Activated CD8-positive, alpha-beta T cell treated with anti-CD3 and anti-CD28 coated beads, Interleukin-2, amount 10 ng/mL, durations not matched to agents 7 days and 5 days (primary cell): ENCODE measurements around the gene ATXN1. TPM values are rescaled to one million over a fixed set of nuclear protein-coding genes. Genes with fewer than 3 reads are reported as not detected.

Source experiments
- ATAC-seq: fragments of 150-1000 bp; cut with Tn5 transposase; one replicate; pipeline ENCODE4 v1.10.0; 2021; ENCODE audit warnings: moderate library complexity
- CTCF ChIA-PET: fragments of 350-600 bp; sonication (Branson Sonifier 250); formaldehyde crosslinking; loops from one replicate; lab custom pipeline; 2021; ENCODE audit warnings: antibody characterized with exemption; lab: Charles Lee
- POLR2A ChIA-PET: fragments of 350-600 bp; sonication (Branson Sonifier 250); formaldehyde crosslinking; loops from one replicate; lab custom pipeline; 2021; ENCODE audit warnings: antibody characterized with exemption; lab: Charles Lee
- DNase-seq: peaks from one replicate; pipeline ENCODE4 v3.0.0-alpha.2; 2020
- H3K27ac Mint-ChIP-seq: one replicate; pipeline ENCODE4 v1.8.0; 2021; ENCODE audit warnings: mild to moderate bottlenecking, mixed read lengths
- H3K27me3 Mint-ChIP-seq: one replicate; pipeline ENCODE4 v1.8.0; 2021; ENCODE audit warnings: low read depth, mixed read lengths
- H3K36me3 Mint-ChIP-seq: one replicate; pipeline ENCODE4 v1.8.0; 2021; ENCODE audit warnings: low read depth, mixed read lengths
- H3K4me1 Mint-ChIP-seq: one replicate; pipeline ENCODE4 v1.8.0; 2021; ENCODE audit warnings: low read depth, mixed read lengths
- H3K4me3 Mint-ChIP-seq: one replicate; pipeline ENCODE4 v1.8.0; 2021; ENCODE audit warnings: mild to moderate bottlenecking, mixed read lengths
- H3K9me3 Mint-ChIP-seq: one replicate; pipeline ENCODE4 v1.8.0; 2022; ENCODE audit warnings: mixed read lengths; ENCODE audit not compliant: insufficient read depth
- total RNA-seq, 2 experiments: library from RNA; stranded (reverse); gene quantifications; one replicate each; pipeline ENCODE4 v1.2.3, GENCODE V29; 2021

Gene ATXN1
- total RNA-seq, 2 experiments from 2014 or later, result 36.7 to 42.9 TPM

GRCh38 chr6:16319813-16320532, 441.3 kb downstream of the ATXN1 start:
- DNase-seq, result peak; percentile 79
- no peaks in the 10 kb centered on the region for H3K27me3 Mint-ChIP-seq
- H3K27ac Mint-ChIP-seq, result peak overlapping the region; percentile 94
- POLR2A ChIA-PET, result interaction anchor here (0.6 to 1.0 kb wide), 3 partner anchors 28 to 442 kb away, joined by 3 to 6 read pairs (median 4); partner anchors contain the start of gene ATXN1
- peak overlapping the region; percentile 61 for H3K4me3 Mint-ChIP-seq
- peaks cover 20% of the 10 kb centered on the region for H3K36me3 Mint-ChIP-seq
- CTCF ChIA-PET, result interaction anchor here (1.4 to 9.4 kb wide), 8 partner anchors 14 to 645 kb away, joined by 3 to 109 read pairs (median 5); partner anchors contain the start of gene ATXN1
- H3K4me1 Mint-ChIP-seq, result peaks cover 76% of the 10 kb centered on the region
- ATAC-seq, result peak; percentile 79
- no peaks in the 10 kb centered on the region for H3K9me3 Mint-ChIP-seq

DNA sequence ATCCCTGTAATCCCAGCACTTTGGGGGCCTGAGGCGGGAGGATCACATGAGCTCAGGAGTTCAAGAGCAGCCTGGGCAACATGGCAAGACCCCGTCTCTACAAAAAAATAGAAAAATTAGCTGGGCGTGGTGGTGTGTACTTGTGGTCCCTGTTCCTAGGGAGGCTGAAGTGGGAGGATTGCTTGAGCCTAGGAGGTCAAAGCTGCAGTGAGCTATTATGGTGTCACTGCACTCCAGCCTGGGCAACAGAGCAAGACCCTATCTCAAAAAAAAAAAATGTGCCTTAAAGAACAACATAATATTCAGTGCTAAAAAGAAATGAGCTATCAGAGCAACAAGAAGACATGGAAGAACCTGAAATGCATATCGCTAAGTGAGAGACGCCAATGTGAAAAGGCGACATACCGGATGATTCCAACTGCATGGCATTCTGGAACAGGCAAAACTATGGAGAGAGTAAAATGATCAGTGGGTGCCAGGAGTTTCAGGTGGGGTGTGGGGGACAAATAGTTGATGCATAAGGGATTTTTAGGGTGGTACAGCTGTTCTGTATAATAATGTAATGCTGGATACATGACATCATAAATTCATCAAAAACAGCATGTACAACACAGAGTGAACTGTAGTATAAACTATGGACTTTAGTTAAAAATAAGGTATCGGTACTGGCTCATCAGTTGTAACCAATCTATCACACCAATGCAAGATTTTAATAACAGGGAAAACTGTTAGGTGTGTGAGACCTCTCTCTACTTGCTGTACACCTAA, 442.1 kb downstream of the ATXN1 start:
- Mint-ChIP-seq H3K9me3 (no peaks in the 10 kb centered on the region), H3K27ac (peak overlapping the region; percentile 94), H3K4me3 (peak overlapping the region; percentile 61), H3K4me1 (peaks cover 70% of the 10 kb centered on the region), H3K36me3 (peaks cover 15% of the 10 kb centered on the region), H3K27me3 (no peaks in the 10 kb centered on the region)
- no peak for ATAC-seq
- ChIA-PET POLR2A (interaction anchor here (0.5 to 1.1 kb wide), 5 partner anchors 27 to 621 kb away, joined by 3 to 6 read pairs (median 4); partner anchors contain the start of gene ATXN1), CTCF (interaction anchor here (0.8 to 9.4 kb wide), 18 partner anchors 10 to 768 kb away, joined by 3 to 109 read pairs (median 4); partner anchors contain the start of genes ATXN1 and GMPR)
- no peak for DNase-seq

DNA sequence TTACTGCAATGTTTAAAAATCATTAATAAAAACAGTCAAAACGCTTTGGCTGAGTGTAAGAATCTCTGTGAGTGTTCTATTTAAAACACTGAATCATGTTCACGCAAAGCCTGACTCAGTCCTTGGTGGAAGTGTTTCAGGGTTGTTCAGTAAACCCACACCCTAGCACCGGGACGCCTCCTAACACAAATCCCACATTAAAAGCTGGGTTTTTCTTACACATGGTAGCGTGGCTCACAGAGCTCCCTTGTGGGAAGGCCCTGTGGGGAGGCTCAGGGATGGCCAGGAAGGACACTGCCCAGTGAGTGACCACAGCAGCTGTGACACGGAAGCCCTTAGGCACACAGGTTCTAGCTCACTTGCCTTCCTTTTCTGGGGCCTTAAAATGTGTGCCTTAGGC, 442.7 kb downstream of the ATXN1 start:
- CTCF ChIA-PET, result interaction anchor here (0.8 to 9.4 kb wide), 16 partner anchors 10 to 768 kb away, joined by 3 to 109 read pairs (median 4); partner anchors contain the start of genes ATXN1 and GMPR
- DNase-seq, result peak; percentile 38
- Mint-ChIP-seq H3K4me1 (peaks cover 65% of the 10 kb centered on the region), H3K27me3 (no peaks in the 10 kb centered on the region), H3K27ac (peak overlapping the region; percentile 94), H3K4me3 (no peak overlapping the region), H3K36me3 (peaks cover 14% of the 10 kb centered on the region), H3K9me3 (no peaks in the 10 kb centered on the region)
- ATAC-seq, result no peak
- POLR2A ChIA-PET, result interaction anchor here (0.5 to 1.1 kb wide), 2 partner anchors 121 to 622 kb away, joined by 3 to 5 read pairs; no protein-coding TSS in a partner anchor

- Mint-ChIP-seq H3K4me1 (peaks cover 49% of the 10 kb centered on the region), H3K27ac (no peak overlapping the region), H3K9me3 (no peaks in the 10 kb centered on the region), H3K27me3 (no peaks in the 10 kb centered on the region), H3K4me3 (no peak overlapping the region), H3K36me3 (peaks cover 6% of the 10 kb centered on the region)
- ChIA-PET POLR2A (interaction anchor here (1.2 kb wide), 1 partner anchor 445 kb away, joined by 3 read pairs; the partner anchor contains the start of gene ATXN1), CTCF (interaction anchor here (0.6 to 9.4 kb wide), 9 partner anchors 8 to 509 kb away, joined by 3 to 109 read pairs (median 4); no protein-coding TSS in a partner anchor)
- peak; percentile 56 for DNase-seq
- ATAC-seq, result no peak
These were observed 444.5 kb downstream of the ATXN1 start for GRCh38 chr6:16316741-16317251.

GRCh38 chr6:16314296-16314695, 447.0 kb downstream of the ATXN1 start:
- CTCF ChIA-PET, result no interaction called here
- Mint-ChIP-seq H3K27me3 (no peaks in the 10 kb centered on the region), H3K4me1 (peaks cover 25% of the 10 kb centered on the region), H3K27ac (no peak overlapping the region), H3K4me3 (no peak overlapping the region), H3K9me3 (no peaks in the 10 kb centered on the region), H3K36me3 (peaks cover 8% of the 10 kb centered on the region)
- POLR2A ChIA-PET, result no interaction called here
- DNase-seq, result no peak
- ATAC-seq, result no peak

DNA sequence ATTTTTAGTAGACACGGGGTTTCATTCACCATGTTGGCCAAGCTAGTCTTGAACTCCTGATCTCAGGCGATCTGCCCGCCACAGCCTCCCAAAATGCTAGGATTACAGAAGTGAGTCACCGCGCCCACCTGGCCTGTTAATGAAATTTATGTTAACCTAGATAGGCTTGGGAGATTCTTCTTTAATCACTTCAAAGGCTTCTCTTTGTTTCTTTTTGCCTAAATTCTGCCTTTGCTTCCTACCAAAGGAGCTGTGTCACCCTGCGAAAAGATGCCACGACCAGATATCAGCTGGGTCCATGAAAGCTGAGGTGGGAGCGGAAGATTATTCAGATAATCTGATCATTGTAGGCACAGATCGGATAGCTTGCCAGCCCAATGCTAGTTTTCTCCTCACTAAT, 447.5 kb downstream of the ATXN1 start:
- no peak for DNase-seq
- no peak overlapping the region for H3K4me3 Mint-ChIP-seq
- no peaks in the 10 kb centered on the region for H3K9me3 Mint-ChIP-seq
- H3K4me1 Mint-ChIP-seq, result peaks cover 20% of the 10 kb centered on the region
- H3K27me3 Mint-ChIP-seq, result no peaks in the 10 kb centered on the region
- CTCF ChIA-PET, result interaction anchor here (0.6 to 1.1 kb wide), 2 partner anchors 19 to 444 kb away, joined by 3 to 4 read pairs; no protein-coding TSS in a partner anchor
- H3K27ac Mint-ChIP-seq, result no peak overlapping the region
- H3K36me3 Mint-ChIP-seq, result peaks cover 9% of the 10 kb centered on the region
- POLR2A ChIA-PET, result no interaction called here
- ATAC-seq, result no peak

DNA sequence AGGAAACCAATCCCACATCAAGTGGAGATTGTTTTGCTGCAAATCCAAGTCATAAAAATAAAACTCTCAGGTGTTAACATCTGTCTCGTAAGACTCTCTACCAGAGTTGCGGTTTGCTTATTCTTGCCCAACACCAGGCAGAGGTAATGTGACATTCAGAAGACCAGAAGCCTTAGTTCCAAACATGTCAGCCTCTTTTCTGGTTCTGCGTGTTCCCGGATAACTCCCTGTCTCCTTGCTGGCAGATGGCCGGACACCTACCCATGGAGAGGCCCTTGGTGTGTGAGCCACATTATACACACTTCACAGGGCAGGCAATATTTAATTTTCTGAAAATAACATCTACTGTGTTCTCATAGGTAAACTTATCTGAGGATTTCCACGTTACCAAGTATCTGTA, 449.5 kb downstream of the ATXN1 start:
- H3K9me3 Mint-ChIP-seq, result no peaks in the 10 kb centered on the region
- ChIA-PET POLR2A (interaction anchor here (0.8 kb wide), 1 partner anchor 109 kb away, joined by 3 read pairs; no protein-coding TSS in a partner anchor), CTCF (no interaction called here)
- H3K36me3 Mint-ChIP-seq, result peaks cover 5% of the 10 kb centered on the region
- no peak overlapping the region for H3K4me3 Mint-ChIP-seq
- H3K27ac Mint-ChIP-seq, result no peak overlapping the region
- H3K27me3 Mint-ChIP-seq, result no peaks in the 10 kb centered on the region
- ATAC-seq, result no peak
- DNase-seq, result no peak
- H3K4me1 Mint-ChIP-seq, result peaks cover 2% of the 10 kb centered on the region

DNA sequence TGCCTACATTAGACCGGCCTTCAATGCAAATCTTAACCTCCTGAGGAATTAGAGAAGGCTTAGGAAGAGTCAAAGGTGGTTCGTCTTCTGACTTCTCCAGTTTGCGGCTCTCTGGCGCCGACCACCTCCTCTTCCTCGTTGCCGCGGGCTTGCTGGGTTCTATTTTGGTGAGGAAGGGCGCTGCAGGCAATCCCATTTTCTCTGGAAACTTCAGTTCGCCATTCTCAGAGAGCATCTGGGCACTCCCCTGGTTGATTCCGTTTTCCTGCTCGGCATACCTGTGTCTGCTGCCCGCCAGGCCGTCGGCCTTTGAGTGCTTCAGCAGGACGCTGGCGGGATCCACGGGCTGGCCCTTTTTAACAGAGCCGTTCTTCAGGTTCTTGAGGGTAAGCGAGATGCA, 454.9 kb downstream of the ATXN1 start:
- Mint-ChIP-seq H3K9me3 (no peaks in the 10 kb centered on the region), H3K4me1 (no peaks in the 10 kb centered on the region), H3K27ac (no peak overlapping the region), H3K36me3 (peaks cover 18% of the 10 kb centered on the region), H3K4me3 (no peak overlapping the region), H3K27me3 (no peaks in the 10 kb centered on the region)
- ChIA-PET CTCF (no interaction called here), POLR2A (no interaction called here)
- ATAC-seq (no peak), DNase-seq (no peak)

GRCh38 chr6:16305788-16306187, 455.5 kb downstream of the ATXN1 start:
- no peak for ATAC-seq
- Mint-ChIP-seq H3K9me3 (no peaks in the 10 kb centered on the region), H3K4me1 (no peaks in the 10 kb centered on the region), H3K36me3 (peaks cover 18% of the 10 kb centered on the region), H3K4me3 (no peak overlapping the region), H3K27ac (no peak overlapping the region), H3K27me3 (no peaks in the 10 kb centered on the region)
- CTCF ChIA-PET, result no interaction called here
- no peak for DNase-seq
- POLR2A ChIA-PET, result no interaction called here

DNA sequence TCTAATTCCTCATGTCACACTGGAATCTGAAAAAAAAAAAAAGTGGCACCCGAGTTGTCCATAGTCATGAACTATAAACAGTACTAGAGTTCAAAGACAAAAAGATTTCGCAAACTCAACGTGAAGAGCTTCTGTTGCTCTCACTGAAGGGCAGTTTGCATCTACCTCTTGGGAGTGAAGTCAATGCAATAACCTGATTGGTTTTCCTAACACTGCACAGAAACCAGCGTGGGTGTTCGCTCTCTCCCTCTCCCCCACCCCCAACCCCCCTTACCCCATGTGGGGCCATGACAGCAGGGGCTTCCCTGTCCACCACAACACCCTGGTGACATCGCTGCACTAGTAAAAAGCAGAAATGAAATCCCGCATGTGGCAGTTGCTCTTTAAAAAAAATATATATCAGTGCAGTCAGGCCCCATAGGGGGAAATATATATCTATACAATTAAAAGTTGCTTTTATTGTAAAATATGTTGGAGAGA, 456.0 kb downstream of the ATXN1 start:
- H3K27me3 Mint-ChIP-seq, result no peaks in the 10 kb centered on the region
- H3K4me1 Mint-ChIP-seq, result no peaks in the 10 kb centered on the region
- ChIA-PET POLR2A (no interaction called here), CTCF (no interaction called here)
- H3K4me3 Mint-ChIP-seq, result no peak overlapping the region
- no peak overlapping the region for H3K27ac Mint-ChIP-seq
- peaks cover 18% of the 10 kb centered on the region for H3K36me3 Mint-ChIP-seq
- H3K9me3 Mint-ChIP-seq, result no peaks in the 10 kb centered on the region
- ATAC-seq (no peak), DNase-seq (no peak)

DNA sequence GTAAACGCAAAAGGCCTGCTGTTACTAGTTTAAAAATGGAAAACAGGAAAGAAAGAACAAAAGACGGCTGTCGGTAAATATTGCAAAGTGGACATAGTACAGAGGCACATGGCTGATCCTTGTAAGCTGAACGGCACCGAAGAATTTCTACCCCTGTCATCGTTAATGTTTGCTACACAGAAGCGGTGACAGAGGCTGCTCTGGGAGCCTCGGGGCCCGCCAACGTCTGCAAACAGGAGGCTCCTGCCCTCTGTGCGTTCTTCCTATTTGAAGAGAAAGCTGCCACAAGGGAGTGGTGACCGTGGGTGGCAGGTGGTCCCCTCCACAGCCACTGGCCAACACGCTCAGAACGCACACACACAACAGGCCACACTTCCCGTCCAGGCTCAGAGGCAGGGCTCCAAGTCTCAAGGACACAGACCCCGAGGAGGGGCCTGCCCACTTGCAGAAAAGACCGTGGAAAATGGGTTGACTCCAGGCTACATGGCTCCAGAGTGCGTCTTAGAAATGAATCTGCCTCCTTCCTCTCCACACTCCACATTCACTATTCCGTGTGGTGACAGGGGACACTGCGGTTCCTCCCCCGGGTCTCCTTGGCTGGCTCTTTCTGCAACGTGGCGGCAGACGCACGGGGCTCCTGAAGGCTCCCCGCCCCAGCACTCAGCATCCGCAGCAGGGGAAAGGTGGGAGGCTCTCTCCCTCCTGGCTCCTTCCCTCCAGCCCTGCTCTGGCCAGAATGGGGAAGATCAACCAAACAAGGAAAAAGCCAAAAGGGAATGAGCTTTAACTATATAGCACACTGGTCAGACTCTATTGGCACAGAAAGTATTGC, 458.3 kb downstream of the ATXN1 start:
- Mint-ChIP-seq H3K36me3 (peaks cover 16% of the 10 kb centered on the region), H3K4me3 (no peak overlapping the region), H3K27me3 (no peaks in the 10 kb centered on the region), H3K27ac (no peak overlapping the region), H3K4me1 (no peaks in the 10 kb centered on the region), H3K9me3 (no peaks in the 10 kb centered on the region)
- ChIA-PET POLR2A (no interaction called here), CTCF (no interaction called here)
- ATAC-seq, result no peak
- DNase-seq, result no peak
